ENCODE data around the gene RTEL1.

RTEL1 gene

DNA sequence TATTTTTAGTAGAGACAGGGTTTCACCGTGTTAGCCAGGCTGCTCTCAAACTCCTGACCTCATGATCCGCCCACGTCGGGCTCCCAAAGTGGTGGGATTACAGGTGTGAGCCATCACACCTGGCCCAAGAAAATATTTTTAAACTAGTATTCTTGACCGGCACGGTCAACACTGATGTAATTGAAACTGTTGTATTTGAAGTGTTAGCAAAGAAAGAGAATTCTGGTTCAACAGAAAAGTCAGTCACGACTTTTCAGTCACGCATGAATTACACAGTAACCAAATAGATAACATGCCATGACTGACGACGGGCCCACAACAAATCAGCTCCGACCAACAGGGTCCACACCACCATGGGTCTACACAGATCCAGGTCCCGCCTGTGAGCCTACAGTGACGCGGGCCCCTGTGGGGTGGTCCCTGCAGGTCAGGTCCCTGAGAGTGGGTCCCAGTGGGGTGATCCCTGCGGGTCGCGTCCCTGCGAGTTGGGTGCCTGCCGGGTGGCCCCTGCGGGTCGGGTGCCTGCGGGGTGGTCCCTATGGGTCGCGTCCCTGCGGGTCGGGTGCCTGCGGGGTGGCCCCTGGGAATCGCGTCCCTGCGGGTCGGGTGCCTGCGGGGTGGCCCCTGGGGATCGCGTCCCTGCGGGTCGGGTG is 32.2 kb upstream of the RTEL1 start:
- TF ChIP-seq SP7 (tag by site-specific recombination; IDR thresholded peaks at IDR 0.05) (0 out of 2 replicates have a peak, but pooled peaks have one; percentile 10), ZFP69B (tag by site-specific recombination; IDR thresholded peaks at IDR 0.05) (peak; percentile 45; the same call in 1 of the 2 replicates), ZFHX2 (tag by site-specific recombination; conservative IDR thresholded peaks at IDR 0.05) (peak; percentile 18; the same call in 1 of the 2 replicates), ATF2 (tag by site-specific recombination; IDR thresholded peaks at IDR 0.05; ENCODE audit: low read depth) (0 out of 2 replicates have a peak, but pooled peaks have one; percentile 18), ZBTB26 (tag by site-specific recombination; optimal IDR thresholded peaks at IDR 0.05) (peak; percentile 44), ZNF404 (tag by site-specific recombination; IDR thresholded peaks at IDR 0.05) (no peak), ZNF558 (tag by site-specific recombination; IDR thresholded peaks at IDR 0.05) (no peak), KLF10 (tag by site-specific recombination; IDR thresholded peaks at IDR 0.05) (no peak), EGR2 (tag by site-specific recombination; IDR thresholded peaks at IDR 0.05; ENCODE audit: low read depth) (0 out of 2 replicates have a peak, but pooled peaks have one; percentile 5), ZNF18 (tag by site-specific recombination; IDR thresholded peaks at IDR 0.05) (peak; percentile 95), ZNF121 (tag by site-specific recombination; IDR thresholded peaks at IDR 0.05) (0 out of 2 replicates have a peak, but pooled peaks have one; percentile 20), ZNF335 (tag by site-specific recombination; conservative IDR thresholded peaks at IDR 0.05) (0 out of 2 replicates have a peak, but pooled peaks have one; percentile 27), ZEB2 (tag by site-specific recombination; IDR thresholded peaks at IDR 0.05) (0 out of 2 replicates have a peak, but pooled peaks have one; percentile 43), ZNF785 (tag by site-specific recombination; IDR thresholded peaks at IDR 0.05) (no peak)
- TF ChIP-seq, protein P1, sequence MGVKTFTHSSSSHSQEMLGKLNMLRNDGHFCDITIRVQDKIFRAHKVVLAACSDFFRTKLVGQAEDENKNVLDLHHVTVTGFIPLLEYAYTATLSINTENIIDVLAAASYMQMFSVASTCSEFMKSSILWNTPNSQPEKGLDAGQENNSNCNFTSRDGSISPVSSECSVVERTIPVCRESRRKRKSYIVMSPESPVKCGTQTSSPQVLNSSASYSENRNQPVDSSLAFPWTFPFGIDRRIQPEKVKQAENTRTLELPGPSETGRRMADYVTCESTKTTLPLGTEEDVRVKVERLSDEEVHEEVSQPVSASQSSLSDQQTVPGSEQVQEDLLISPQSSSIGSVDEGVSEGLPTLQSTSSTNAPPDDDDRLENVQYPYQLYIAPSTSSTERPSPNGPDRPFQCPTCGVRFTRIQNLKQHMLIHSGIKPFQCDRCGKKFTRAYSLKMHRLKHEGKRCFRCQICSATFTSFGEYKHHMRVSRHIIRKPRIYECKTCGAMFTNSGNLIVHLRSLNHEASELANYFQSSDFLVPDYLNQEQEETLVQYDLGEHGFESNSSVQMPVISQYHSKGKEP (tag by site-specific recombination; IDR thresholded peaks at IDR 0.05): peak; percentile 49; the same call in 1 of the 2 replicates
- TF ChIP-seq, protein P2, sequence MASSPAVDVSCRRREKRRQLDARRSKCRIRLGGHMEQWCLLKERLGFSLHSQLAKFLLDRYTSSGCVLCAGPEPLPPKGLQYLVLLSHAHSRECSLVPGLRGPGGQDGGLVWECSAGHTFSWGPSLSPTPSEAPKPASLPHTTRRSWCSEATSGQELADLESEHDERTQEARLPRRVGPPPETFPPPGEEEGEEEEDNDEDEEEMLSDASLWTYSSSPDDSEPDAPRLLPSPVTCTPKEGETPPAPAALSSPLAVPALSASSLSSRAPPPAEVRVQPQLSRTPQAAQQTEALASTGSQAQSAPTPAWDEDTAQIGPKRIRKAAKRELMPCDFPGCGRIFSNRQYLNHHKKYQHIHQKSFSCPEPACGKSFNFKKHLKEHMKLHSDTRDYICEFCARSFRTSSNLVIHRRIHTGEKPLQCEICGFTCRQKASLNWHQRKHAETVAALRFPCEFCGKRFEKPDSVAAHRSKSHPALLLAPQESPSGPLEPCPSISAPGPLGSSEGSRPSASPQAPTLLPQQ (tag by site-specific recombination; IDR thresholded peaks at IDR 0.05): peak; percentile 71
- POLR2A ChIA-PET: interaction anchor here (1.5 kb wide), 2 partner anchors 16 to 32 kb away, joined by 4 to 5 read pairs; partner anchors contain the start of gene RTEL1
- CTCF ChIA-PET: no interaction called here
- Histone ChIP-seq H3K27ac (ENCODE audit: extremely low read depth, low read depth, low read length) (peak overlapping the region; percentile 98), H3K4me3 (ENCODE audit: low read depth, low read length) (peak overlapping the region; percentile 89), H3K9me3 (ENCODE audit: control insufficient read depth, insufficient read depth, low read depth, low read length) (no peaks in the 10 kb centered on the region), H3K36me3 (ENCODE audit: control insufficient read depth in 2 of 2, insufficient read depth in 1 of 2, low read length in 2 of 2) (no peaks in the 10 kb centered on the region), H3K4me1 (ENCODE audit: control insufficient read depth, insufficient read depth, low read length) (no peaks in the 10 kb centered on the region)

Measured in HEK293 (cell line).